Measurements from ENCODE around the gene FOXK1.

The FOXK1 gene

GRCh38 chr7:4815609-4816418, 133.7 kb downstream of the FOXK1 start:
- Histone ChIP-seq H3K4me3 (ENCODE audit: low read depth, low read length) (no peak overlapping the region), H3K27me3 (ENCODE audit: insufficient read depth, low read depth, severe bottlenecking) (no peaks in the 10 kb centered on the region), H3K36me3 (peaks cover 15% of the 10 kb centered on the region), H3K9me3 (ENCODE audit: severe bottlenecking) (no peaks in the 10 kb centered on the region), H3K27ac (no peak overlapping the region)
- no peak for DNase-seq
- TF ChIP-seq CTCF (IDR thresholded peaks at IDR 0.05; ENCODE audit: low read depth, low read length): peak; percentile 52

GRCh38 chr7:4816419-4817080, 134.5 kb downstream of the FOXK1 start:
- Histone ChIP-seq H3K27ac (no peak overlapping the region), H3K4me3 (ENCODE audit: low read depth, low read length) (no peak overlapping the region), H3K27me3 (ENCODE audit: insufficient read depth, low read depth, severe bottlenecking) (no peaks in the 10 kb centered on the region), H3K36me3 (peaks cover 15% of the 10 kb centered on the region), H3K9me3 (ENCODE audit: severe bottlenecking) (no peaks in the 10 kb centered on the region)
- DNase-seq: no peak
- no peak for TF ChIP-seq CTCF (IDR thresholded peaks at IDR 0.05; ENCODE audit: low read depth, low read length)

GRCh38 chr7:4817178-4817901, 135.2 kb downstream of the FOXK1 start:
- no peak for TF ChIP-seq CTCF (IDR thresholded peaks at IDR 0.05; ENCODE audit: low read depth, low read length)
- H3K27me3 ChIP-seq (ENCODE audit: insufficient read depth, low read depth, severe bottlenecking): no peaks in the 10 kb centered on the region
- H3K4me3 ChIP-seq (ENCODE audit: low read depth, low read length): no peak overlapping the region
- no peak for DNase-seq
- no peaks in the 10 kb centered on the region for H3K9me3 ChIP-seq (ENCODE audit: severe bottlenecking)
- H3K36me3 ChIP-seq: peaks cover 15% of the 10 kb centered on the region
- H3K27ac ChIP-seq: no peak overlapping the region

GRCh38 chr7:4818000-4818794, 136.1 kb downstream of the FOXK1 start:
- TF ChIP-seq CTCF (IDR thresholded peaks at IDR 0.05; ENCODE audit: low read depth, low read length): no peak
- no peak overlapping the region for H3K4me3 ChIP-seq (ENCODE audit: low read depth, low read length)
- H3K36me3 ChIP-seq: peaks cover 13% of the 10 kb centered on the region
- no peaks in the 10 kb centered on the region for H3K27me3 ChIP-seq (ENCODE audit: insufficient read depth, low read depth, severe bottlenecking)
- H3K27ac ChIP-seq: no peak overlapping the region
- no peak for DNase-seq
- H3K9me3 ChIP-seq (ENCODE audit: severe bottlenecking): no peaks in the 10 kb centered on the region

- no peak overlapping the region for H3K27ac ChIP-seq
- no peak for TF ChIP-seq CTCF (IDR thresholded peaks at IDR 0.05; ENCODE audit: low read depth, low read length)
- H3K36me3 ChIP-seq: peaks cover 4% of the 10 kb centered on the region
- no peaks in the 10 kb centered on the region for H3K9me3 ChIP-seq (ENCODE audit: severe bottlenecking)
- H3K27me3 ChIP-seq (ENCODE audit: insufficient read depth, low read depth, severe bottlenecking): no peaks in the 10 kb centered on the region
- no peak for DNase-seq
- no peak overlapping the region for H3K4me3 ChIP-seq (ENCODE audit: low read depth, low read length)
These were observed 137.7 kb downstream of the FOXK1 start for GRCh38 chr7:4819560-4820404.
